HG02973 (cell line): ENCODE measurements around the gene KDM4C.

Experiments used
- ATAC-seq: cut with Tn5 transposase; IDR thresholded peaks from one replicate; pipeline ENCODE4 v1.9.1; 2021; ENCODE audit warnings: moderate library complexity; ENCODE audit not compliant: unreplicated experiment

The KDM4C gene

GRCh38 chr9:7186175-7186574 is 428.4 kb downstream of the KDM4C start:
- no peak for ATAC-seq

GRCh38 chr9:7192266-7192665 is 434.5 kb downstream of the KDM4C start:
- no peak for ATAC-seq

GRCh38 chr9:7195526-7195925 is 437.8 kb downstream of the KDM4C start:
- no peak for ATAC-seq

GRCh38 chr9:7196467-7196866 is 438.7 kb downstream of the KDM4C start:
- no peak for ATAC-seq

GRCh38 chr9:7201196-7201595 is 443.4 kb downstream of the KDM4C start:
- ATAC-seq, result no peak

- no peak for ATAC-seq
Measured at GRCh38 chr9:7205806-7206205, 448.0 kb downstream of the KDM4C start.

- no peak for ATAC-seq
Measured at GRCh38 chr9:7206221-7206758, 448.5 kb downstream of the KDM4C start.

GRCh38 chr9:7209016-7209715 is 451.4 kb downstream of the KDM4C start:
- ATAC-seq, result no peak

GRCh38 chr9:7209990-7210389 is 452.2 kb downstream of the KDM4C start:
- ATAC-seq, result no peak

GRCh38 chr9:7210854-7211637 is 453.3 kb downstream of the KDM4C start:
- no peak for ATAC-seq

- no peak for ATAC-seq
Measured at GRCh38 chr9:7211657-7212056, 453.9 kb downstream of the KDM4C start.

- no peak for ATAC-seq
Measured at GRCh38 chr9:7212101-7212500, 454.3 kb downstream of the KDM4C start.

- no peak for ATAC-seq
Measured at GRCh38 chr9:7216004-7216841, 458.4 kb downstream of the KDM4C start.

GRCh38 chr9:7223981-7224380 is 466.2 kb downstream of the KDM4C start:
- ATAC-seq, result no peak
